Colonic mucosa (tissue), 4 donors: ENCODE measurements around the gene APOBEC3C. TPM values are rescaled to one million over a fixed set of nuclear protein-coding genes. Genes with fewer than 3 reads are reported as not detected.
"Not testable (repeated sequence)": the region's sequence is repeated elsewhere in the genome, so short reads cannot be mapped to it uniquely, and the experiment has no call there.

Experiments
- DNase-seq: peaks from one replicate; pipeline ENCODE4 v3.0.0-alpha.2; 2020
- H3K27ac ChIP-seq: fragments of 200-600 bp; one replicate; pipeline ENCODE4 v1.8.0; 2021
- H3K27me3 ChIP-seq: fragments of 200-600 bp; one replicate; pipeline ENCODE4 v1.8.0; 2021
- H3K36me3 ChIP-seq: fragments of 200-600 bp; one replicate; pipeline ENCODE4 v1.8.0; 2021
- H3K4me1 ChIP-seq: fragments of 200-600 bp; one replicate; pipeline ENCODE4 v1.8.0; 2021; ENCODE audit warnings: mild to moderate bottlenecking
- H3K4me3 ChIP-seq: fragments of 200-600 bp; one replicate; pipeline ENCODE4 v1.8.0; 2021
- H3K9ac ChIP-seq, 2 donors: one replicate each; pipeline ENCODE4 v1.7.0; 2013; ENCODE audit warnings: control low read depth in 2 of 2, low read depth in 2 of 2, low read length in 2 of 2
- H3K9me3 ChIP-seq: fragments of 200-600 bp; one replicate; pipeline ENCODE4 v1.8.0; 2021
- intact Hi-C: fragments of 100-400 bp; cut with DNase I; formaldehyde crosslinking; loops from one replicate; pipeline ENCODE4 v1.14.1; 2022
- total RNA-seq, 2 donors: library from RNA; stranded (reverse); fragmentation: NEBNext Ultra II Directional in 1 of 2; extraction: Animal tissue kit (Norgen Biotek cat#: 25700) in 1 of 2; gene quantifications; one replicate each; pipeline ENCODE4 v1.2.1, GENCODE V29; 2021
- TF ChIP-seq, protein P1 (sequence below): fragments of 200-600 bp; IDR thresholded peaks from one replicate; pipeline ENCODE4 v1.8.0; 2022; ENCODE audit warnings: antibody characterized with exemption, mild to moderate bottlenecking
- donor health status: healthy.
- donor health status: DM: no; HTN: no; CAD: no.
- donor health status: DM: no; HTN: no; CAD: no.

Gene APOBEC3C
- total RNA-seq, 2 donors from 2014 or later, result 13.5 to 49.0 TPM

DNA sequence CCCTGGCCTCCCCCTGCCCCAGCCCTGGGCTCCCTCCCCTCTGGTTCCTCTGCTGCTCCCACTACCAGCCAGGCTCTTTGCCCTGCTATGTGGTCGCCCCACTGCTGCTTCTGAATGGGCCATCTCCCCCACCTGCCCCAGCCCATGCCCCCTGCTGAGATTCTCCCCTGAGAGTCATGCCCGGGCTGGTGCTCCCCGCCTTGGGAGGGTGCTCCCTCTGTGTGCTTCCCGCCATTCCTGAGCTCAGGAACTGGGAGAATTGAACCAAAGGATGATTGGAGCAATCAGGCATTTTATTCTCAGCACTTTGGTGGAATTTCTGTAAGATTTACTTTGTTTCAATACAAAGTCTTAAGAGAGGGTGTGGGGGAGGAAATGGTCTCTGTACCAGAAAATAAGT, 13.7 kb downstream of the APOBEC3C start:
- TF ChIP-seq, protein P1, sequence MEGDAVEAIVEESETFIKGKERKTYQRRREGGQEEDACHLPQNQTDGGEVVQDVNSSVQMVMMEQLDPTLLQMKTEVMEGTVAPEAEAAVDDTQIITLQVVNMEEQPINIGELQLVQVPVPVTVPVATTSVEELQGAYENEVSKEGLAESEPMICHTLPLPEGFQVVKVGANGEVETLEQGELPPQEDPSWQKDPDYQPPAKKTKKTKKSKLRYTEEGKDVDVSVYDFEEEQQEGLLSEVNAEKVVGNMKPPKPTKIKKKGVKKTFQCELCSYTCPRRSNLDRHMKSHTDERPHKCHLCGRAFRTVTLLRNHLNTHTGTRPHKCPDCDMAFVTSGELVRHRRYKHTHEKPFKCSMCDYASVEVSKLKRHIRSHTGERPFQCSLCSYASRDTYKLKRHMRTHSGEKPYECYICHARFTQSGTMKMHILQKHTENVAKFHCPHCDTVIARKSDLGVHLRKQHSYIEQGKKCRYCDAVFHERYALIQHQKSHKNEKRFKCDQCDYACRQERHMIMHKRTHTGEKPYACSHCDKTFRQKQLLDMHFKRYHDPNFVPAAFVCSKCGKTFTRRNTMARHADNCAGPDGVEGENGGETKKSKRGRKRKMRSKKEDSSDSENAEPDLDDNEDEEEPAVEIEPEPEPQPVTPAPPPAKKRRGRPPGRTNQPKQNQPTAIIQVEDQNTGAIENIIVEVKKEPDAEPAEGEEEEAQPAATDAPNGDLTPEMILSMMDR, result no peak
- intact Hi-C loops, result no loop called here
- Histone ChIP-seq H3K9me3 (no peaks in the 10 kb centered on the region), H3K4me1 (no peaks in the 10 kb centered on the region), H3K27me3 (no peaks in the 10 kb centered on the region), H3K27ac (no peak overlapping the region), H3K9ac (no peak overlapping the region), H3K4me3 (no peak overlapping the region), H3K36me3 (no peaks in the 10 kb centered on the region)
- DNase-seq, result no peak

DNA sequence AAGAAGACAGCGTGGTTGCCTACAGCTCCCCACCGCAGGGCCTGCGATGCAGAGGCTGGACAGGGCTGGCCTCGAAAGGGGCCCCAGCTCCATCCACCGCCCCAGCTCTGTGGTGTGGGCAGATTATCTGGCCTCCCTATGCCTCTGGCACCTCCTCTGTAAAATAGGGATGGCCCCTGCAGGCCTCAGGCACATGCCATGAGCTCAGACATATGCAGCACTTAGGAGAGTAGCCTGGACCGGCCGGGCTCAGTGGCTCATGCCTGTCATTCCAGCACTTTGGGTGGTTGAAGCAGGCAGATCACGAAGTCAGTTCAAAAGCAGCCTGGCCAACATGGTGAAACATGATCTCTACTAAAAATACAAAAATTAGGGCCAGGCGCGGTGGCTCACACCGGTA, 14.2 kb downstream of the APOBEC3C start:
- no peaks in the 10 kb centered on the region for H3K27me3 ChIP-seq
- intact Hi-C loops, result no loop called here
- DNase-seq, result no peak
- H3K9ac ChIP-seq, result no peak overlapping the region
- TF ChIP-seq, protein P1, result no peak
- H3K36me3 ChIP-seq, result no peaks in the 10 kb centered on the region
- no peaks in the 10 kb centered on the region for H3K9me3 ChIP-seq
- no peak overlapping the region for H3K27ac ChIP-seq
- no peak overlapping the region for H3K4me3 ChIP-seq
- H3K4me1 ChIP-seq, result no peaks in the 10 kb centered on the region

DNA sequence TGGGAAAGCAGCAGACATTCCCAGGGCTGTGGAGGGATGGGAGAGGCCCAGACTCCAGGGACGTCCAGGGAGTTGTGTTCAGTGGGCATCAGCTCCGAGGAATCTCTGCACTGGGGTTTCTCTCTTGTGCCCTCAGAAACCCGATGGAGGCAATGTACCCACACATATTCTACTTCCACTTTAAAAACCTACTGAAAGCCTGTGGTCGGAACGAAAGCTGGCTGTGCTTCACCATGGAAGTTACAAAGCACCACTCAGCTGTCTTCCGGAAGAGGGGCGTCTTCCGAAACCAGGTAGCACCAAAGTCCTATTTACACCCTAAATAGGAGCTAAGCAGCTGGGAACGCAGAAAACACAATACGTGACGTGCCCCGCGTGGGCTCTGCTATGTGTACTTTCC, 15.2 kb downstream of the APOBEC3C start:
- H3K27ac ChIP-seq, result no peak overlapping the region
- TF ChIP-seq, protein P1, result no peak
- no peak overlapping the region for H3K9ac ChIP-seq
- H3K36me3 ChIP-seq, result no peaks in the 10 kb centered on the region
- no peak for DNase-seq
- no peaks in the 10 kb centered on the region for H3K9me3 ChIP-seq
- intact Hi-C loops, result no loop called here
- no peaks in the 10 kb centered on the region for H3K4me1 ChIP-seq
- H3K4me3 ChIP-seq, result no peak overlapping the region
- no peaks in the 10 kb centered on the region for H3K27me3 ChIP-seq

DNA sequence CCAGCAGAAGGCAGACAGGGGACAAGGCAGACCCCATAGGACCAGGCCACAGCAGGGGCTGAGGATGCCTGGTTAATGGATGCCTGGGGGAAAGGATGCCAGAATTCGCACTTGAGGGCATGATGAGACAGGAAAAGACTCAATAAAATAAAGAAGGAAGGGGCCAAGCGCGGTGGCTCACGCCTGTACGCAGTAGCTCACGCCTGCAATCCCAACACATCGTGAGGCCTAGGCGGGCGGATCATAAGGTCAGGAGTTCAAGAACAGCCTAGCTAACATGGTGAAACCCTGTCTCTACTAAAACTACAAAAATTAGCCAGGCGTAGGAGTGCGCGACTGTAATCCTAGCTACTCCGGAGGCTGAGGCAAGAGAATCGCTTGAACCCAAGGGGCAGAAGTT, 16.6 kb downstream of the APOBEC3C start:
- intact Hi-C loops, result no loop called here
- TF ChIP-seq, protein P1, result no peak

DNA sequence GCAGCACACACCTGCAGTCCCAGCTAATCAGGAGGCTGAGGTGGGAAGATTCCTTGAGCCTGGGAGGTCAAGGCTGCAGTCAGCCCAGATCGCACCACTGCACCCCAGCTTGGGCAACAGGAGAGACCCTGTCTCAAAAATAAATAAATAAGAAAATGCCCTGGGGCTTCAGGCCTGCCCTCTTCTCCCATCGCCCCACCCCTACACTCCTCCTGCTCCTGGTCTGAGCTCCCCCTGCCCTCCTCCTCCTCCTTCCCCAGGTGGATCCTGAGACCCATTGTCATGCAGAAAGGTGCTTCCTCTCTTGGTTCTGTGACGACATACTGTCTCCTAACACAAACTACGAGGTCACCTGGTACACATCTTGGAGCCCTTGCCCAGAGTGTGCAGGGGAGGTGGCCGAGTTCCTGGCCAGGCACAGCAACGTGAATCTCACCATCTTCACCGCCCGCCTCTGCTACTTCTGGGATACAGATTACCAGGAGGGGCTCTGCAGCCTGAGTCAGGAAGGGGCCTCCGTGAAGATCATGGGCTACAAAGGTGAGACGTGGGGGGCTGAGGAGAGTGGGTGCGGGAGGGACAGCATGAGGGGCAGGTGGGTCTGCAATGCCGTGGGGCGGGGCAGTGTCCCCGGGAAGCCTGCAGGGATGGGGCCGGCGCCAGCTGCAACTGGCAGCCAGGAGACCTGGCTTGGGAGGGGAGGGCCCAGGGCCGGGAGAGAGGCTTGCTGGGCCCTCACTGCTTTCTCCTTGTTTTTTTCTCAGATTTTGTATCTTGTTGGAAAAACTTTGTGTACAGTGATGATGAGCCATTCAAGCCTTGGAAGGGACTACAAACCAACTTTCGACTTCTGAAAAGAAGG, 17.6 kb downstream of the APOBEC3C start:
- H3K9ac ChIP-seq, H3K27ac ChIP-seq, H3K27me3 ChIP-seq, DNase-seq, H3K4me3 ChIP-seq, H3K4me1 ChIP-seq, H3K36me3 ChIP-seq, intact Hi-C loops, H3K9me3 ChIP-seq: not testable (repeated sequence)

More for the DNA sequence above, 16.6 kb downstream of the APOBEC3C start:
- H3K27me3 ChIP-seq, result no peaks in the 10 kb centered on the region
- H3K36me3 ChIP-seq, result no peaks in the 10 kb centered on the region
- no peak overlapping the region for H3K27ac ChIP-seq
- no peak overlapping the region for H3K9ac ChIP-seq
- H3K4me1 ChIP-seq, result no peaks in the 10 kb centered on the region
- H3K4me3 ChIP-seq, result no peak overlapping the region
- no peak for DNase-seq
- H3K9me3 ChIP-seq, result no peaks in the 10 kb centered on the region

DNA sequence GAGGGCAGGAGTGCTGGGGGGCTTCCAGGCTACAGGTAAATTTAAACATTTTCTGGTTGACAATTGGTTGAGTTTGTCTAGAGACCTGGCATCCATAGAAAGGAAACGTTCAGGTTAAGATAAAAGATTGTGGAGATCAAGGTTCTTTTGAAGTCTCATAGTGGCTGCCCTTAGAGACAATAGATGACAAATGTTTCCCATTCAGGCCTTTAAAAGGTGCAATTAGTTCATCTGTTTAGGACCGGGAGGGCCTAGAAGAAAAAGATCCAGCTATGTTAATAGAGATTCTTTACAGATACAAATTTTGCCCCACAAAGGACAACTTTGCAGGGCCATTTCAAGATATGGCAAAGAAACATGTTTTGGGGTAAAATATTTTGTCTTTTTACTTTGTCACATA, 23.0 kb downstream of the APOBEC3C start:
- H3K36me3 ChIP-seq, DNase-seq, H3K27me3 ChIP-seq, H3K4me1 ChIP-seq, H3K27ac ChIP-seq, H3K4me3 ChIP-seq, H3K9me3 ChIP-seq, H3K9ac ChIP-seq, intact Hi-C loops: not testable (repeated sequence)
